Activated CD4-positive, alpha-beta T cell treated with anti-CD3 and anti-CD28 coated beads, Interleukin-2, amount 50 U/mL, for 4 hours (primary cell): Measurements from ENCODE around the gene GRID1.

Experiments
- DNase-seq, 2 experiments: peaks; one replicate each; pipeline ENCODE4 v3.0.0-alpha.2; 2020

GRID1 gene

GRCh38 chr10:86312701-86313270, 53.8 kb downstream of the GRID1 start:
- DNase-seq: no peak

GRCh38 chr10:86311906-86312305, 54.7 kb downstream of the GRID1 start:
- DNase-seq: no peak

- no peak for DNase-seq
Measured at GRCh38 chr10:86311190-86311589, 55.4 kb downstream of the GRID1 start.

GRCh38 chr10:86310702-86311101, 55.9 kb downstream of the GRID1 start:
- DNase-seq: no peak

- DNase-seq: no peak
Measured at GRCh38 chr10:86310291-86310690, 56.3 kb downstream of the GRID1 start.

- no peak for DNase-seq
Measured at GRCh38 chr10:86308056-86308455, 58.5 kb downstream of the GRID1 start.

GRCh38 chr10:86306628-86307278, 59.8 kb downstream of the GRID1 start:
- DNase-seq: no peak

- DNase-seq: no peak
Measured at GRCh38 chr10:86305521-86305920, 61.1 kb downstream of the GRID1 start.

- no peak for DNase-seq
Measured at GRCh38 chr10:86304436-86304835, 62.2 kb downstream of the GRID1 start.

- DNase-seq: no peak
Measured at GRCh38 chr10:86303626-86304025, 63.0 kb downstream of the GRID1 start.

GRCh38 chr10:86301971-86302370, 64.6 kb downstream of the GRID1 start:
- DNase-seq: no peak

GRCh38 chr10:86300931-86301830, 65.4 kb downstream of the GRID1 start:
- no peak for DNase-seq

GRCh38 chr10:86300399-86300925, 66.1 kb downstream of the GRID1 start:
- DNase-seq: no peak

GRCh38 chr10:86299562-86299961, 67.0 kb downstream of the GRID1 start:
- no peak for DNase-seq

GRCh38 chr10:86298501-86299001, 68.0 kb downstream of the GRID1 start:
- DNase-seq: no peak

- DNase-seq: no peak
Measured at GRCh38 chr10:86295791-86296190, 70.8 kb downstream of the GRID1 start.

- no peak for DNase-seq
Measured at GRCh38 chr10:86295351-86295750, 71.2 kb downstream of the GRID1 start.

GRCh38 chr10:86294346-86295265, 72.0 kb downstream of the GRID1 start:
- DNase-seq: no peak

- no peak for DNase-seq
Measured at GRCh38 chr10:86293396-86293791, 73.2 kb downstream of the GRID1 start.

GRCh38 chr10:86292462-86293395, 73.9 kb downstream of the GRID1 start:
- DNase-seq: no peak
